HG02759 (cell line): ENCODE measurements around the gene DHRS2.
"Not testable (repeated sequence)": the region's sequence is repeated elsewhere in the genome, so short reads cannot be mapped to it uniquely, and the experiment has no call there.

Source experiments
- ATAC-seq: cut with Tn5 transposase; IDR thresholded peaks from one replicate; pipeline ENCODE4 v1.9.1; 2021; ENCODE audit warnings: mild to moderate bottlenecking, moderate library complexity; ENCODE audit not compliant: unreplicated experiment

The DHRS2 gene

DNA sequence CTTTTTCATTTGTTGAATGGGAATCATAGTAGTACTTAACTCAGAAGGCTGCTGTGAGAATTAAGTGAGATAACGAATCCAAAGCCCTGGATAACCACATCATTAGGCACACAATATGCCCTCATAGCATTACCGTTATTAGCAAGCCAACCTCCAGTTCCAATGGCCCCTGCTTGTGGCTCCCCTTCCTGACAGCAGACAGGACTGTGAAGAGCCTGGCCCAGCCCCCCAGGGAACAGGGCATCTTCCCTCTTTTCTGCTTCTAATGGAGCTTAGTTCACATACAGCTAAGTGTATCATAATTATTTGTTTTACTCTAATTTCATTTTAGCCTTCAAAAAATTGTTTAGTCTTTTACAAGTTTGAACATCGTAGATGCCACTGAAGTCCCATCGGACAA is 39.7 kb downstream of the DHRS2 start:
- ATAC-seq = no peak

DNA sequence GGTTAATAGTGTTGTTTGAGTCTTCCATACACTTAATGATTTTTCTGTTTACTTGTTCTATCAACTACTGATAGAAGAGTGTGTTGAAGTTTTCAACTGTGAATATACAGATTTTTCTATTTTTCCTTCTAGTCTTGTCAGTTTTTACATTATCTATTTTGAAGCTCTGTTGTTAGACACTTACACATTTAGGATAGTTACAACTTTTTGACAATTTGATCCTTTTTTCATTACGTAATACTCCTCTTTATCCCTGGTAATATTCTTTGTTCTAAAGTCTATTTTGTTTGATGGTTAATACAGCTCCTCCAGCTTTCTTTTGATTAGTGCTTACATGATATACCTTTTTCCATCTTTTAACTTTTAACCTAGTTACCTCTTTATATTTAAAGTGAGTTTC is 45.2 kb downstream of the DHRS2 start:
- ATAC-seq = no peak

DNA sequence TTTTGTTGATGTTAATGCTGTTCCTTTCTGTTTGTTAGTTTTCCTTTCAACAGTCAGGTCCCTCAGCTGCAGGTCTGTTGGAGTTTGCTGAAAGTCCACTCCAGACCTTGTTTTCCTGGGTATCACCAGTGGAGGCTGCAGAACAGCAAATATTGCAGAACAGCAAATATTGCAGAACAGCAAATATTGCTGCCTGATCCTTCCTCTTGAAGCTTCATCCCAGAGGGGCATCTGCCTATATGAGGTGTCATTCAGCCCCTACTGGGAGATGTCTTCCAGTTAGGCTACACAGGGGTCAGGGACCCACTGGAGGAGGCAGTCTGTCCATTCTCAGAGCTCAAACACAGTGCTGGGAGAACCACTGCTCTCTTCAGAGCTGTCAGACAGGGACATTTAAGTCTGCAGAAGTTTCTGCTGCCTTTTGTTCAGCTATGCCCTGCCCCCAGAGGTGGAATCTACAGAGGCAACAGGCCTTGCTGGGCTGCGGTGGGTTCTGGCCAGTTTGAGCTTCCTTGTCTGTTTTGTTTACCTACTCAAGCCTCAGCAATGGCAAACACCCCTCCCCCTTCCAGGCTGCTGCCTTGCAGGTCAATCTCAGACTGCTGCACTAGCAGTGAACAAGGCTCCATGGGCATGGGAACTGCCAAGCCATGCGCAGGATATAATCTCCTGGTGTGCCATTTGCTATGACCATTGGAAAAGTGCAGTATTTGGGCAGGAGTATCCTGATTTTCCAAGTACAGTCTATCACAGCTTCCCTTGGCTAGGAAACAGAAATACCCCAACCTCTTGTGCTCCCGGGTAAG is 53.7 kb downstream of the DHRS2 start:
- not testable (repeated sequence) for ATAC-seq

DNA sequence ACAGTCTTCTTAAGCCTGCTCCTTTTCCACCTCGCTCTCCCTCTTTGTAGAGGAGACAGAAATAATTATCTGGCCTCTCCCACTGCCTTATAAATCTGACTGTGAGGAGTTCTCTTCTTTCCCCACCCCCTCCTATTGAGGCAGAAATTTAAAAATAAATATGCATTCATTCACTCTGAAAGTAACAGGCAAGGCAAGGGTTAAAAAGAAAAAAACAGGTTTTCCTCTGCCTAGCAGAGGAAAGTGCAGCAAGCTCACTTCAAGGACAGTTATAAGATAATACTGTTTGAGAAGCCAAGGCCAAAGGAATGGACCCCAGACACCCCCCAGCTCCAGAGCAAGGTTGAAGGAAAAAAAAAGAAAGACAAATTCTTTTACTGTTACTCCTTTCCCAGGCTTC is 56.3 kb downstream of the DHRS2 start:
- no peak for ATAC-seq

GRCh38 chr14:23693252-23693775 is 57.1 kb downstream of the DHRS2 start:
- ATAC-seq = no peak

GRCh38 chr14:23694085-23694948 is 58.2 kb downstream of the DHRS2 start:
- ATAC-seq = no peak
